ACC112 (cell line): ENCODE measurements around the gene MDH1.
"Not testable (repeated sequence)": the region's sequence is repeated elsewhere in the genome, so short reads cannot be mapped to it uniquely, and the experiment has no call there.

Source experiments
- H2AFZ ChIP-seq: fragments of 200-600 bp; sonication (generic); one replicate; pipeline ENCODE4 v1.6.0; 2017; ENCODE audit warnings: antibody characterized with exemption, low read length; ENCODE audit not compliant: unreplicated experiment
- H3K27ac ChIP-seq: fragments of 200-600 bp; sonication (generic); 2 replicates; pipeline ENCODE4 v1.5.1; 2014; ENCODE audit warnings: low read depth, mild to moderate bottlenecking, antibody characterized with exemption, low read length, moderate library complexity
- H3K27me3 ChIP-seq: fragments of 200-600 bp; sonication (generic); 2 replicates; pipeline ENCODE4 v1.6.1; 2014; ENCODE audit warnings: mild to moderate bottlenecking, antibody characterized with exemption, low read length, moderate library complexity, mixed read lengths; ENCODE audit not compliant: insufficient read depth
- H3K36me3 ChIP-seq: fragments of 200-600 bp; sonication (generic); 2 replicates; pipeline ENCODE4 v1.6.1; 2016; ENCODE audit warnings: mild to moderate bottlenecking, antibody characterized with exemption, low read length, moderate library complexity, mixed read lengths; ENCODE audit not compliant: insufficient read depth
- H3K4me1 ChIP-seq: fragments of 200-600 bp; sonication (generic); one replicate; pipeline ENCODE4 v1.6.1; 2016; ENCODE audit warnings: low read length, mixed read lengths; ENCODE audit not compliant: insufficient read depth, unreplicated experiment, control insufficient read depth
- H3K4me3 ChIP-seq: fragments of 200-600 bp; sonication (generic); 2 replicates; pipeline ENCODE4 v1.5.1; 2014; ENCODE audit warnings: mild to moderate bottlenecking, low read depth, low read length
- H3K79me2 ChIP-seq: fragments of 200-600 bp; sonication (generic); one replicate; pipeline ENCODE4 v1.6.0; 2016; ENCODE audit warnings: low read length; ENCODE audit not compliant: control insufficient read depth, unreplicated experiment, insufficient read depth

The MDH1 gene

GRCh38 chr2:63588385-63589147 lies at the start of gene MDH1, which contains the start of gene WDPCP:
Gene MDH1 (plus strand): TSS chr2:63588963. CDS start chr2:63589044, 81 bp downstream.
Gene WDPCP (minus strand): TSS chr2:63588477. CDS start chr2:63588271, 206 bp downstream.
- H3K79me2 ChIP-seq = peaks cover 59% of the 10 kb centered on the region
- no peaks in the 10 kb centered on the region for H3K36me3 ChIP-seq
- peak within 1 kb of the TSS; percentile 91 for H2AFZ ChIP-seq
- H3K4me3 ChIP-seq = peak within 1 kb of the TSS; percentile 87
- H3K4me1 ChIP-seq = peaks cover 30% of the 10 kb centered on the region
- no peaks in the 10 kb centered on the region for H3K27me3 ChIP-seq
- H3K27ac ChIP-seq = peak within 1 kb of the TSS; percentile 73

- Histone ChIP-seq H3K79me2 (no peaks in the 10 kb centered on the region), H3K4me3 (no peak overlapping the region), H3K27ac (no peak overlapping the region), H3K36me3 (no peaks in the 10 kb centered on the region), H3K4me1 (peaks cover 25% of the 10 kb centered on the region), H2AFZ (no peak overlapping the region), H3K27me3 (no peaks in the 10 kb centered on the region)
Measured at GRCh38 chr2:63539416-63540162, 49.2 kb upstream of the MDH1 start.

- Histone ChIP-seq H3K4me3 (no peak overlapping the region), H2AFZ (no peak overlapping the region), H3K27me3 (no peaks in the 10 kb centered on the region), H3K27ac (no peak overlapping the region), H3K4me1 (peaks cover 8% of the 10 kb centered on the region), H3K36me3 (no peaks in the 10 kb centered on the region), H3K79me2 (no peaks in the 10 kb centered on the region)
Measured at GRCh38 chr2:63544017-63544627, 44.6 kb upstream of the MDH1 start.

- H3K79me2 ChIP-seq = no peaks in the 10 kb centered on the region
- H3K27ac ChIP-seq = no peak overlapping the region
- H2AFZ ChIP-seq = no peak overlapping the region
- H3K4me1 ChIP-seq = no peaks in the 10 kb centered on the region
- no peak overlapping the region for H3K4me3 ChIP-seq
- no peaks in the 10 kb centered on the region for H3K27me3 ChIP-seq
- H3K36me3 ChIP-seq = no peaks in the 10 kb centered on the region
Measured at GRCh38 chr2:63545023-63545422, 43.7 kb upstream of the MDH1 start.

GRCh38 chr2:63553049-63553448 lies 35.7 kb upstream of the MDH1 start:
- no peak overlapping the region for H3K27ac ChIP-seq
- H3K36me3 ChIP-seq = no peaks in the 10 kb centered on the region
- no peaks in the 10 kb centered on the region for H3K79me2 ChIP-seq
- H3K4me3 ChIP-seq = no peak overlapping the region
- no peaks in the 10 kb centered on the region for H3K4me1 ChIP-seq
- no peak overlapping the region for H2AFZ ChIP-seq
- no peaks in the 10 kb centered on the region for H3K27me3 ChIP-seq

- no peak overlapping the region for H3K4me3 ChIP-seq
- H2AFZ ChIP-seq = no peak overlapping the region
- H3K27ac ChIP-seq = no peak overlapping the region
Measured at GRCh38 chr2:63555299-63555698, 33.5 kb upstream of the MDH1 start.

GRCh38 chr2:63555931-63556330 lies 32.8 kb upstream of the MDH1 start:
- Histone ChIP-seq H2AFZ (no peak overlapping the region), H3K36me3 (no peaks in the 10 kb centered on the region), H3K27ac (no peak overlapping the region), H3K79me2 (no peaks in the 10 kb centered on the region), H3K4me1 (no peaks in the 10 kb centered on the region), H3K27me3 (no peaks in the 10 kb centered on the region), H3K4me3 (no peak overlapping the region)

More at GRCh38 chr2:63555299-63555698, 33.5 kb upstream of the MDH1 start:
- H3K79me2 ChIP-seq = no peaks in the 10 kb centered on the region
- no peaks in the 10 kb centered on the region for H3K27me3 ChIP-seq
- no peaks in the 10 kb centered on the region for H3K4me1 ChIP-seq
- no peaks in the 10 kb centered on the region for H3K36me3 ChIP-seq

- not testable (repeated sequence) for H3K27me3 ChIP-seq, H3K79me2 ChIP-seq, H2AFZ ChIP-seq, H3K4me3 ChIP-seq, H3K36me3 ChIP-seq, H3K4me1 ChIP-seq, H3K27ac ChIP-seq
Measured at GRCh38 chr2:63557819-63558218, 30.9 kb upstream of the MDH1 start.

GRCh38 chr2:63558922-63559321 lies 29.8 kb upstream of the MDH1 start:
- H2AFZ ChIP-seq, H3K79me2 ChIP-seq, H3K36me3 ChIP-seq, H3K4me1 ChIP-seq, H3K4me3 ChIP-seq, H3K27ac ChIP-seq, H3K27me3 ChIP-seq: not testable (repeated sequence)

- no peak overlapping the region for H3K27ac ChIP-seq
- no peaks in the 10 kb centered on the region for H3K4me1 ChIP-seq
- H2AFZ ChIP-seq = no peak overlapping the region
- H3K4me3 ChIP-seq = no peak overlapping the region
- H3K36me3 ChIP-seq = no peaks in the 10 kb centered on the region; the same call in 1 of the 2 replicates
- H3K27me3 ChIP-seq = no peaks in the 10 kb centered on the region
- H3K79me2 ChIP-seq = no peaks in the 10 kb centered on the region
Measured at GRCh38 chr2:63562751-63563150, 26.0 kb upstream of the MDH1 start.
